Measurements from ENCODE around the gene SMARCD1. TPM values are rescaled to one million over a fixed set of nuclear protein-coding genes. Genes with fewer than 3 reads are reported as not detected.
A peak's percentile ranks its signal among the peaks of the same experiment; 100 is the strongest.

The SMARCD1 gene
- total and polyA plus RNA-seq, 9 of the 15 experiments (the other 6 are each of a cell fraction or from before 2014, with no cell fraction given) = 0.86 to 91.7 (median 48.0) TPM

DNA sequence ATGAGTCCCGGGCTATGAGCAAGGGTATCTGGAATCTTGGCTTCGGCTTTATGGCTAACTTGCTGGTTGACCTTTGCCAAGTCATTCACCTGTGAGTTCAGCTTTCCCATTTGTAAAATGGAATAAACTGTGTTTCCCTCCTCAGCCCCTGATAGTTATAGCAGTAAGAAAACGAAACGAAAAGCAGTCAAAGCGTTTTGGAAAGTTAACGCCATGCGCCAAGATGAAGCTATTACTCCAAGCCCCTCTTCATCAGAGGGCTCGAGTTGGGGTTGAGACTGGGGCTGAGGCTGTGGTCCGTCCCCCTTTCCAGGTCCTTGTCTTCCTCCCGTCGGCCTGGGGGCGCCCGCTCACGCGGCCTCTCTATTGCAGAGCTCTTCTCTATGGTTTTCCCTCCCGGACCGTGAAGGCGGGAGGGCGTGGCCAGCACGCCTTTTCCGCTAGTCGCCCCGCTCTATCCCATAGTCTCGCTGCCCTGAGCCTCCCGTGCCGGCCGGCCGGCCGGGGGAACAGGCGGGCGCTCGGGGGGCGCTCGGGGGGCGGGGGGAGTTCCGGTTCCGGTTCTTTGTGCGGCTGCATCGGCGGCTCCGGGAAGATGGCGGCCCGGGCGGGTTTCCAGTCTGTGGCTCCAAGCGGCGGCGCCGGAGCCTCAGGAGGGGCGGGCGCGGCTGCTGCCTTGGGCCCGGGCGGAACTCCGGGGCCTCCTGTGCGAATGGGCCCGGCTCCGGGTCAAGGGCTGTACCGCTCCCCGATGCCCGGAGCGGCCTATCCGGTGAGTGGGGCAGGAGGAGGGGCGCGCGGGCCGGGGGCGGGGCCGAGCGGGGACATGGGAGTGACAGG is at the start of gene SMARCD1 (continued):
- no peak for TF ChIP-seq RERE (CRISPR knock-in tag; IDR thresholded peaks at IDR 0.05; ENCODE audit: borderline replicate concordance)
- peak; percentile 78 to 86; a peak in 2 of 4 replicates for TF ChIP-seq SIN3A (IDR thresholded peaks at IDR 0.05; ENCODE audit: borderline replicate concordance in 2 of 2, control insufficient read depth in 1 of 2, low read depth in 2 of 2, low read length in 2 of 2)
- no peak for TF ChIP-seq ZNF133 (CRISPR knock-in tag; IDR thresholded peaks at IDR 0.05)

All from K562 (cell line).